ENCODE measurements around the gene CPXM2. TPM values are rescaled to one million over a fixed set of nuclear protein-coding genes. Genes with fewer than 3 reads are reported as not detected.

The CPXM2 gene
- total and polyA plus RNA-seq, 2 donors (not counting 1 experiment from before 2014, with no cell fraction given), result 3.1 to 48.1 TPM

- Histone ChIP-seq H3K9ac (ENCODE audit: insufficient read depth, low read length) (no peak overlapping the region), H3K4me1 (ENCODE audit: control insufficient read depth, extremely low read depth, insufficient read depth, low read length) (no peaks in the 10 kb centered on the region), H2AFZ (ENCODE audit: low read length) (no peak overlapping the region), H3K27me3 (ENCODE audit: control insufficient read depth, insufficient read depth, low read length) (no peaks in the 10 kb centered on the region), H4K20me1 (ENCODE audit: control insufficient read depth, extremely low read depth, insufficient read depth, low read length) (no peaks in the 10 kb centered on the region), H3K27ac (ENCODE audit: insufficient read depth, low read length) (no peak overlapping the region), H3K36me3 (ENCODE audit: control insufficient read depth, insufficient read depth, low read length) (no peaks in the 10 kb centered on the region), H3K9me3 (ENCODE audit: control insufficient read depth, insufficient read depth, low read depth, low read length) (no peaks in the 10 kb centered on the region), H3K79me2 (ENCODE audit: control insufficient read depth, insufficient read depth, low read length) (no peaks in the 10 kb centered on the region), H3K4me2 (ENCODE audit: extremely low read depth, insufficient read depth, low read length) (no peak overlapping the region), H3K4me3 (replicated peaks in 1 of 4; ENCODE audit: control extremely low read depth in 1 of 4, insufficient read depth in 1 of 4, low read depth in 3 of 4, low read length in 4 of 4) (no peak overlapping the region)
- no peak for TF ChIP-seq EZH2 (IDR thresholded peaks at IDR 0.05; ENCODE audit: low read length, missing control alignments)
- TF ChIP-seq CTCF (conservative IDR thresholded peaks at IDR 0.05 in 1 of 2, IDR thresholded peaks at IDR 0.05 in 1 of 2; ENCODE audit: low read depth in 1 of 2, low read length in 2 of 2), result no peak
- no peak for DNase-seq (ENCODE audit: low read depth in 2 of 2)
These were observed 53.9 kb downstream of the CPXM2 start for GRCh38 chr10:123837756-123838155.

GRCh38 chr10:123836418-123837145 lies 55.0 kb downstream of the CPXM2 start:
- Histone ChIP-seq H3K4me1 (ENCODE audit: control insufficient read depth, extremely low read depth, insufficient read depth, low read length) (no peaks in the 10 kb centered on the region), H2AFZ (ENCODE audit: low read length) (no peak overlapping the region), H3K4me2 (ENCODE audit: extremely low read depth, insufficient read depth, low read length) (no peak overlapping the region), H3K9me3 (ENCODE audit: control insufficient read depth, insufficient read depth, low read depth, low read length) (no peaks in the 10 kb centered on the region), H3K27ac (ENCODE audit: insufficient read depth, low read length) (no peak overlapping the region), H3K79me2 (ENCODE audit: control insufficient read depth, insufficient read depth, low read length) (no peaks in the 10 kb centered on the region), H3K27me3 (ENCODE audit: control insufficient read depth, insufficient read depth, low read length) (no peaks in the 10 kb centered on the region), H3K36me3 (ENCODE audit: control insufficient read depth, insufficient read depth, low read length) (no peaks in the 10 kb centered on the region), H3K4me3 (replicated peaks in 1 of 4; ENCODE audit: control extremely low read depth in 1 of 4, insufficient read depth in 1 of 4, low read depth in 3 of 4, low read length in 4 of 4) (no peak overlapping the region), H3K9ac (ENCODE audit: insufficient read depth, low read length) (no peak overlapping the region), H4K20me1 (ENCODE audit: control insufficient read depth, extremely low read depth, insufficient read depth, low read length) (no peaks in the 10 kb centered on the region)
- TF ChIP-seq CTCF (conservative IDR thresholded peaks at IDR 0.05 in 1 of 2, IDR thresholded peaks at IDR 0.05 in 1 of 2; ENCODE audit: low read depth in 1 of 2, low read length in 2 of 2) (no peak), EZH2 (IDR thresholded peaks at IDR 0.05; ENCODE audit: low read length, missing control alignments) (no peak)
- DNase-seq (ENCODE audit: low read depth in 2 of 2), result no peak

- Histone ChIP-seq H3K36me3 (ENCODE audit: control insufficient read depth, insufficient read depth, low read length) (no peaks in the 10 kb centered on the region), H3K4me2 (ENCODE audit: extremely low read depth, insufficient read depth, low read length) (no peak overlapping the region), H3K79me2 (ENCODE audit: control insufficient read depth, insufficient read depth, low read length) (no peaks in the 10 kb centered on the region), H3K27me3 (ENCODE audit: control insufficient read depth, insufficient read depth, low read length) (no peaks in the 10 kb centered on the region), H3K4me1 (ENCODE audit: control insufficient read depth, extremely low read depth, insufficient read depth, low read length) (no peaks in the 10 kb centered on the region), H2AFZ (ENCODE audit: low read length) (no peak overlapping the region), H3K9ac (ENCODE audit: insufficient read depth, low read length) (no peak overlapping the region), H3K4me3 (replicated peaks in 1 of 4; ENCODE audit: control extremely low read depth in 1 of 4, insufficient read depth in 1 of 4, low read depth in 3 of 4, low read length in 4 of 4) (no peak overlapping the region), H3K27ac (ENCODE audit: insufficient read depth, low read length) (no peak overlapping the region), H4K20me1 (ENCODE audit: control insufficient read depth, extremely low read depth, insufficient read depth, low read length) (no peaks in the 10 kb centered on the region), H3K9me3 (ENCODE audit: control insufficient read depth, insufficient read depth, low read depth, low read length) (no peaks in the 10 kb centered on the region)
- DNase-seq (ENCODE audit: low read depth in 2 of 2), result no peak
- TF ChIP-seq CTCF (conservative IDR thresholded peaks at IDR 0.05 in 1 of 2, IDR thresholded peaks at IDR 0.05 in 1 of 2; ENCODE audit: low read depth in 1 of 2, low read length in 2 of 2), result no peak
- TF ChIP-seq EZH2 (IDR thresholded peaks at IDR 0.05; ENCODE audit: low read length, missing control alignments), result no peak
These were observed 56.0 kb downstream of the CPXM2 start for GRCh38 chr10:123835575-123835974.
